ENCODE results near the gene MYLK. TPM values are rescaled to one million over a fixed set of nuclear protein-coding genes. Genes with fewer than 3 reads are reported as not detected.
"Not testable (repeated sequence)": the region's sequence is repeated elsewhere in the genome, so short reads cannot be mapped to it uniquely, and the experiment has no call there.

MYLK gene
- total RNA-seq, 1 donor from 2014 or later = 0.08 TPM

DNA sequence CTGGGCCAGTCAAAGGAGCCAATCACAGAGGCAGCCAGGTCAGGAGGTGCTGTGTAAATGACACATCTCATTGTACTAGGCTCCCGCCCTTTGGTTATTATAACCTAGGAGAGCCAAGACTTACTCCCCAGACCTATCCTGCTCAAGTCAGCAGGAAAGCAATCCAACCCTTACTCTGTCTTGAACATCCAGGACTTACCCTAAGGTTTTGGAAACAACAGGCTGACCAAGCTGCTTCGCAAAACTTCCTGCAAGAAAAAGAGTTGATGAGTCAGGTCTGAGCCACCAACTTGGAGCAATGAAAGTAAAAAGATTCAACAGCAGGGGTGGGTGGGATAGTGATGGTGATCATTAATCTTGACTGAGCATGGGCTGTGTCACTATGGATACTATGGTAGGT lies 144.4 kb downstream of the MYLK start:
- Mint-ChIP-seq H3K4me1 (ENCODE audit: low read depth) (no peaks in the 10 kb centered on the region), H3K9me3 (no peaks in the 10 kb centered on the region), H3K4me3 (no peak overlapping the region), H3K36me3 (ENCODE audit: low read depth) (no peaks in the 10 kb centered on the region), H3K27me3 (ENCODE audit: insufficient read depth) (peaks cover 7% of the 10 kb centered on the region), H3K27ac (no peak overlapping the region)
- DNase-seq (ENCODE audit: low spot score) = no peak
- intact Hi-C loops (cut with micrococcal nuclease) = no loop called here

DNA sequence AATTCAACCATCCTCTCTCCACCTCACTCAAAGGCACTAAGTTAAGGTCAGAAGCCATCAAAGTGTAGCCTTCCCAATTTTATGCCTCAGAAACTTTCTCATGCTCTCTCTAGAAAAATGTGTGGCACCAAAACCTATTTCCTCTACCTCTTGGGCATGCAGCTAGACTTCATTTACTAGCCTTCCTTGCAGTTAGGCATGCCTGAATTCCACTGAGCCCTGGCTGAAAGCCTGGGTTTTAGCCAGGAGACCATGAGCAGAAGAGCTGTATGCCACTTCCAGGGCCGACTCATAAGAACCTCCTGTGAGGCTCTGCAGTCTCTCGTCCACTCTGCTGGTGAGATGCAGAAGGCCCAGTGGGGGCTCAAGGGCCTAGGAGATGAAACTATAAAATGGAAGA lies 145.0 kb downstream of the MYLK start:
- Mint-ChIP-seq H3K27me3 (ENCODE audit: insufficient read depth) (peaks cover 10% of the 10 kb centered on the region), H3K9me3 (no peaks in the 10 kb centered on the region), H3K4me3 (no peak overlapping the region), H3K4me1 (ENCODE audit: low read depth) (no peaks in the 10 kb centered on the region), H3K36me3 (ENCODE audit: low read depth) (no peaks in the 10 kb centered on the region), H3K27ac (no peak overlapping the region)
- DNase-seq (ENCODE audit: low spot score) = no peak
- intact Hi-C loops (cut with micrococcal nuclease) = no loop called here

DNA sequence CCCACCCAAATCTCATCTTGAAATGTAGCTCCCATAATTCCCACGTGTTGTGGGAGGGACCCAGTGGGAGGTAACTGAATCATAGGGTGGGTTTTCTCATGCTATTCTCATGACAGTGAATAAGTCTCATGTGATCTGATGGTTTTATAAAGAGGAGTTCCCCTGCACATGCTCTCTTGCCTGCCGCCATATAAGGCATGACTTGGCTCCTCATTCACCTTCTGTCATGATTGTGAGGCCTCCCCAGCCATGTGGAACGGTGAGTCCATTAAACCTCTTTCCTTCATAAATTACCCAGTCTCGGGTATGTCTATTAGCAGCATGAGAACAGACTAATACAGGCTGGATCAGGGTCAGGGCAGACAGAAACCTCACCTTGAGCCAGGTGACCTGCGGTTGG lies 145.6 kb downstream of the MYLK start:
- H3K36me3 Mint-ChIP-seq (ENCODE audit: low read depth); H3K4me1 Mint-ChIP-seq (ENCODE audit: low read depth): not testable (repeated sequence)

DNA sequence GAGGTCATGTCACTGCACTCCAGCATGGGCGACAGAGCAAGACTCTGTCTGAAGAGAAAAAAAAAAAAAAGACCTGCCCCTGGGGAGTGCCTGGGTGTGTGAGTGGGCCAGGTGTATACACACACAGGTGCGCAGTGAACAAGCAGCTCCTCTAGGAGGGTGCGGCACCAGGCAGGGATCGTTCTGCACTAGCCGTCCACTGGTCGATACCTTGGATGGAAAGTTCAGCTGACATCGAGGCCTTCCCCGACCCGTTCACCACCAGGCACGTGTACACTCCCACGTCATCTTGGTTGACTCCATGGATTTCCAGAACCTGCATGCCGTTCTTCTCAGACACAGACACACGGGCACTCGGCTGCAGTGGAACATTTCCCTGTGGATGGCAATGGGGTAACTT lies 147.0 kb downstream of the MYLK start:
- peaks cover 6% of the 10 kb centered on the region for H3K27me3 Mint-ChIP-seq (ENCODE audit: insufficient read depth)
- no peaks in the 10 kb centered on the region for H3K36me3 Mint-ChIP-seq (ENCODE audit: low read depth)
- intact Hi-C loops (cut with micrococcal nuclease) = no loop called here
- H3K27ac Mint-ChIP-seq = no peak overlapping the region
- DNase-seq (ENCODE audit: low spot score) = no peak
- no peaks in the 10 kb centered on the region for H3K4me1 Mint-ChIP-seq (ENCODE audit: low read depth)
- no peaks in the 10 kb centered on the region for H3K9me3 Mint-ChIP-seq
- no peak overlapping the region for H3K4me3 Mint-ChIP-seq

More for the DNA sequence above, 145.6 kb downstream of the MYLK start:
- DNase-seq (ENCODE audit: low spot score); H3K9me3 Mint-ChIP-seq; H3K27ac Mint-ChIP-seq; intact Hi-C loops (cut with micrococcal nuclease); H3K4me3 Mint-ChIP-seq; H3K27me3 Mint-ChIP-seq (ENCODE audit: insufficient read depth): not testable (repeated sequence)

DNA sequence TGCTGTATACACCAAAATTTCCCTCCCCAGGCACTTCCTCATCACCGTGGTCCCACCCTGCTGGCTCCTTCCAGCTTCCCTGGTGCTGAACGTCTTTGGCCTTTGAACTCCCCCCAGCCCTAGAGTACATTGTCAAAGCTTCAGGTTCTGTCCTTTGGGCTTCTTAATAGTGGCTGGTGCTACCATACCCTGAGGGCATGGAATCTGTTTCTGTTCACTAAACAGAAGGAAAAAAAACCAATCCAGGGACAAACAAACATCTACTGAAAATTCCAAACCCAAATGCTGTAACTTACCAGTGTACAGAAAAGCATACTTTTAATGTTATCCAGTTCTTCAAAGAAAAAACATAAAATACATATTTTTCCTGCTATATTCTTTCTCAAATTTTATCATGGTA lies 148.7 kb downstream of the MYLK start:
- intact Hi-C loops (cut with micrococcal nuclease) = no loop called here
- Mint-ChIP-seq H3K4me3 (no peak overlapping the region), H3K36me3 (ENCODE audit: low read depth) (no peaks in the 10 kb centered on the region), H3K27ac (no peak overlapping the region), H3K4me1 (ENCODE audit: low read depth) (no peaks in the 10 kb centered on the region), H3K9me3 (no peaks in the 10 kb centered on the region), H3K27me3 (ENCODE audit: insufficient read depth) (peaks cover 9% of the 10 kb centered on the region)
- no peak for DNase-seq (ENCODE audit: low spot score)

DNA sequence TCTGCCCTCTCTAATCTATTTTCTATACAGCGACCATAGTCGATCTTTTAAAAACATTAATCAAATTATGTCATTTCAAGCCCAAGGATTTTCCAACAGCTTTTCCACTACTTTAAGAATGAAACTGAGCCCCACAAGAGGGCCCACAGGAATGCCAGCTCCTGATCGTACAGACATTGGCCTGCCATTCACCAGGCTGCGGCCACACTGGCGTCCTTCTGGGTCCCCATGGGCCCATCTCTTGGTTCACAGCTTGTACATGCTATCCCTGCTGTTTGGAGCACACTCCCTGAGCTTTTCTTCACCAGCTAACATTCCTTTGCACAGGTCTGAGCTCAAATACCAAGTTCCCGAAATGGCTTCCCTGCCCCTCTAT lies 149.6 kb downstream of the MYLK start:
- Mint-ChIP-seq H3K27me3 (ENCODE audit: insufficient read depth) (peaks cover 11% of the 10 kb centered on the region), H3K9me3 (no peaks in the 10 kb centered on the region), H3K36me3 (ENCODE audit: low read depth) (no peaks in the 10 kb centered on the region), H3K27ac (no peak overlapping the region), H3K4me1 (ENCODE audit: low read depth) (no peaks in the 10 kb centered on the region), H3K4me3 (no peak overlapping the region)
- intact Hi-C loops (cut with micrococcal nuclease) = no loop called here
- DNase-seq (ENCODE audit: low spot score) = no peak

DNA sequence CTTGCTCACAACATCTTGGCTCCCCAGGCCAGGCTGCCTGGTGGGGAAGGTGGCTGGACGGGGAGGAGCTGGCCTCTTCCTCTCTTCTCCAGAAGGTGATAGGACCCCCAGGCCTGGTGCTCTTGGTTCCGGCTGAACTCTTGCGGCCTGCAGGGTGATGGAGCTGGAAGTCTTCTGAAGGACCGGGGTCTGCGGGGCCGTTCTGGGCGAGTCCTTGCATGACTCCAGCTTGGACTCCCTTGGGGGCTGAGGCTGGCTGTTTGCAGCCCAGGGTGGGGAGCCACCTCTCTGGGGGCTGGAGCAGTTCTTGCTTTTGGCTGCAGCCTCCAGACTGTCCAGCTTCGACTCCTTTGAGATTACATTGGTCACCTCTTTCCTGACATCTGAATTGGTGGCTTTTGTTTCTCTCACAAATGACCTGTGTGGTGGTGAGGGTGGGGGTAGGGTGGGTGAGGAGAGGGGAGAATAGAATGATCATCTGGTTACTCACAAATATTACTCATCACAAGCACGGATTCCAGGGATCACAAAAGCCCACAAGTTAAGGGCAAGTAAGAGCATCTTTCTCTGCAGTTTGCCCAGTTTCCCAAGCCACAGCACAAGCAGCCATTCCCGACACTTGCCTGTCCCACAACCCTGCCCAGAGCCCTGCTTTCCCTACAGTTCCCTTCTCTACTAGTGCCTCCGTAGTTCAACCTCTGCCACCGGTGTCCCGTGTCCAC lies 150.2 kb downstream of the MYLK start:
- DNase-seq (ENCODE audit: low spot score) = no peak
- Mint-ChIP-seq H3K36me3 (ENCODE audit: low read depth) (no peaks in the 10 kb centered on the region), H3K27ac (no peak overlapping the region), H3K9me3 (no peaks in the 10 kb centered on the region), H3K4me3 (no peak overlapping the region), H3K27me3 (ENCODE audit: insufficient read depth) (peaks cover 11% of the 10 kb centered on the region), H3K4me1 (ENCODE audit: low read depth) (no peaks in the 10 kb centered on the region)
- intact Hi-C loops (cut with micrococcal nuclease) = no loop called here

DNA sequence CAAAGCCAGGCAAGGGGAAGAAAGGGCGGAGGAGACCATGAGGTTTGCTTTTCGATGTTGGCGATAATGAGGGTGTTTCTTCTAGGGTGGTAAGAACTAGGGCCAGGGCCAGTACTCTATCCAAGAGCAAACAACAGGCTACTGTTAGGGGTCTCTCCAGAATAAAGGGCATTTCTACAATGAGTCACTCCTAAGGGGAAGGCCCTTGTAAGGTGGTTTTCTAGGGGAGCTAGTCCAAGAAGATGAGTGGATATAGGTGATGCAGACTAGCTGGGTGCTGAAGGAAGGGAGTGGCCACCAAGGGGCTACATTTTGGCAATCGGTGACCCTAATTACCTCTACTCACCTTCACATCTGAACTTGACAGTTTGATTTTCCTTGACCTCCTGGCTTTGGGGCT lies 150.8 kb downstream of the MYLK start:
- H3K27ac Mint-ChIP-seq = no peak overlapping the region
- H3K4me3 Mint-ChIP-seq = no peak overlapping the region
- H3K4me1 Mint-ChIP-seq (ENCODE audit: low read depth) = no peaks in the 10 kb centered on the region
- intact Hi-C loops (cut with micrococcal nuclease) = no loop called here
- H3K36me3 Mint-ChIP-seq (ENCODE audit: low read depth) = no peaks in the 10 kb centered on the region
- DNase-seq (ENCODE audit: low spot score) = no peak
- H3K27me3 Mint-ChIP-seq (ENCODE audit: insufficient read depth) = peaks cover 11% of the 10 kb centered on the region
- no peaks in the 10 kb centered on the region for H3K9me3 Mint-ChIP-seq

DNA sequence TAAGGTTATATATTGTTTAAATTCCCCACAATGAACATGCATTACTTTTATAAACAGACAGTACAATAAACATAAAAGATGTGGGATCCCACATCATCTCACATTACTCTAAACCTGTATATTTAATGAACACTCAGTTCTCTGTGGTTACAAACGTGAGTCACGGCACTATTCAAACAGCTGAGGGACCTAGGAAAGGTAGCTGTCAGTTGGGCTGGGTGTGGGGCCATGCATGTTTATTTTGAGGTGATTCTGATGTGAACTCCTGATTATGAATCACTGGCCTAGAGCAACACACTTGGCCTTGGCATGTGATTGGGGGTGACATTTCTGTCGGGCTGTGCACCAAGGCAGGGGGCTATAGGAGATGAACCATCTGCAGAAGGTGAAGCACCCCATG lies 151.7 kb downstream of the MYLK start:
- intact Hi-C loops (cut with micrococcal nuclease) = no loop called here
- Mint-ChIP-seq H3K9me3 (no peaks in the 10 kb centered on the region), H3K4me3 (no peak overlapping the region), H3K27ac (no peak overlapping the region), H3K4me1 (ENCODE audit: low read depth) (no peaks in the 10 kb centered on the region), H3K27me3 (ENCODE audit: insufficient read depth) (peaks cover 15% of the 10 kb centered on the region), H3K36me3 (ENCODE audit: low read depth) (no peaks in the 10 kb centered on the region)
- no peak for DNase-seq (ENCODE audit: low spot score)

DNA sequence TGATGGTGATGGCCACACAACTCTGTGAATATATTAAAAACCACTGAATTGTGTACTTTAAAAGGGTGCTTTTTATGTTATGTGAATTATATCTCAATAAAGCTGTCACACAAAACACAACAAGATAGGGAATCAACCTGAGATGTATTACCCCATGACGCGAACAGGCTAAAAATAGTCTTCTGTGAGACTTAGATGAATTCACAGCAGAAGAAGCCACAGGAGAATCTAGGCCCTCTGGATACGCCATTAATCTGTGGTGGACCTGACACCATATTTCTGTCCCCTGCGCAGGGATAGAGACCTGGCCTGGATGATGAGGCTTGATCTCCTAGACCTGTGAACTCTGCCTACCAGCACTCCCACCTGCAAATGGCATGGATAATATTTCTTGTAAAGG lies 153.3 kb downstream of the MYLK start:
- Mint-ChIP-seq H3K9me3 (no peaks in the 10 kb centered on the region), H3K4me3 (no peak overlapping the region), H3K36me3 (ENCODE audit: low read depth) (no peaks in the 10 kb centered on the region), H3K4me1 (ENCODE audit: low read depth) (no peaks in the 10 kb centered on the region), H3K27me3 (ENCODE audit: insufficient read depth) (peaks cover 16% of the 10 kb centered on the region), H3K27ac (no peak overlapping the region)
- no peak for DNase-seq (ENCODE audit: low spot score)
- intact Hi-C loops (cut with micrococcal nuclease) = no loop called here

DNA sequence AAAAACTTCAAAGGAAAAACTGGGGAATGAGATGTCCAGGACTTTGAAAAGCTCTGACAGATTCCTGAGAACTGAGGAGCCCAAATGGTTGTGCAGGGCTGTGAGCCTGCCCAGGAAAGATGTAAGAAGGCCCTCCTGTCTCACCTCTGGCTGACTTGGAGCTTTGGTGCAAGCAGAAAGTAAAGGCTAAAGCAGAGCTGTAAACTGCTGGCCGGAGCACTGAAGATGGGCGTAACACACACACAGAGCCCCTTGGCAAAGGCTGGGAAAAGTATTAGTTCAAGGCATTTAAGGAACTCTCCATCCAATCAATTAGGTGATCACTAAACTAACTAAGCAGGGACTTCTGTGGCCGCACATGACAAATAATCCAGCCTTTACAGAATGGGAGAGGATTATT lies 155.1 kb downstream of the MYLK start:
- Mint-ChIP-seq H3K27ac (no peak overlapping the region), H3K4me3 (no peak overlapping the region), H3K4me1 (ENCODE audit: low read depth) (no peaks in the 10 kb centered on the region), H3K9me3 (no peaks in the 10 kb centered on the region), H3K36me3 (ENCODE audit: low read depth) (no peaks in the 10 kb centered on the region), H3K27me3 (ENCODE audit: insufficient read depth) (peaks cover 13% of the 10 kb centered on the region)
- intact Hi-C loops (cut with micrococcal nuclease) = no loop called here
- no peak for DNase-seq (ENCODE audit: low spot score)

DNA sequence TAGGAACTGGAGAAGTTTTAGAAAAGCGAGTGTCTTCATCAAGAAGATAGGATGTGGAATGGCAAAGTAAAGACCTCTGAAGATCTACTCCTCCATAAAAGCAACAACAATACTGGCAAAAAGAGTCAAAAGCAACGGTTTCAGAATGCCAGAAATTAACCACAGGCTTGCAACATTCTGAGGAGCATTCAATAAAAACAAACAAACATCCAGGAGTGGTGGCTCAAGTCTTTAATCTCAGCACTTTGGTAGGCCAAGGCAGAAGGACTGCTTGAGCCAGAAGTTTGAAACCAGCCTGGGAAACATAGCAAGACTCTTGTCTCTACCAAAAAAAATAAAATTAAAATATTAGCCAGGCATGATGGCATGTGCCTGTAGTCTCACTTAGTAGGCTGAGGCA lies 156.1 kb downstream of the MYLK start:
- H3K27ac Mint-ChIP-seq = no peak overlapping the region
- intact Hi-C loops (cut with micrococcal nuclease) = no loop called here
- no peak for DNase-seq (ENCODE audit: low spot score)
- peaks cover 3% of the 10 kb centered on the region for H3K4me1 Mint-ChIP-seq (ENCODE audit: low read depth)
- H3K4me3 Mint-ChIP-seq = no peak overlapping the region
- H3K9me3 Mint-ChIP-seq = no peaks in the 10 kb centered on the region
- peaks cover 13% of the 10 kb centered on the region for H3K27me3 Mint-ChIP-seq (ENCODE audit: insufficient read depth)
- H3K36me3 Mint-ChIP-seq (ENCODE audit: low read depth) = no peaks in the 10 kb centered on the region

DNA sequence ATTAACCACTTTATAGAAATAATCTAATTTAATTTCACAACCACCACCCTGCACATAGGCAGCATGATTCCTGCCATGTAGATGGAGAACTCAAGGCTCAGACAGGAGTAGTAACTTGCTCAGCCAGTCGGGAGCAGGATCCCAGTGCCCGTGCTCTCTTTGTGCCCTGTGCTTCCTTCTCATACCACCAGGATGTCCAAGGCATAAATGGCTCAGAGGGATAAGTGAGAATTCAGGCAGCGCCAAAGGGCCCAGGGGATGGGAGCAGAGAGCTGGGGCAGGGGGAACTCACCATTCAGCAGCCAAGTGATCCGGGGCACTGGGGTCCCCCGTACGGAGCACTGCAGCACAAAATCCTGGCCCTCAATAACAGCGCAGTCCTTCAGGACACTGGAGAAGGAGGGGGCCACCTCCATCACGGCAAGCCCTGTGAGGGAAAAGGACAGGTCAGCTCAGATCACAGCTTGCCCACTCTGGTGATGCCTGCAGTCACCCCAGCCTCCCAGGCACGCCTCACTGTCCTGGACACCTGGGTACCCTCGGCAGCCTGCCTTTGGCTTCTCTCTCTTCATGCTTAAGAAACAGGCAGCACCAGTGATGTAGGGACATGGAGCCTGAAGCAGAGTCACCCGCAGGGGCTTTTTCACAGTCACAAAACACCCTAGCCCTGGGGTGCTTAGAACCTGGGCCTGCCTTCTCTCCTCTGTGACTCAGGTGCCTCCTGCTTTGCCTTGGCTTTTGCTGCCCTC lies 158.3 kb downstream of the MYLK start:
- no peak overlapping the region for H3K4me3 Mint-ChIP-seq

More for the DNA sequence above, 158.3 kb downstream of the MYLK start:
- Mint-ChIP-seq H3K36me3 (ENCODE audit: low read depth) (no peaks in the 10 kb centered on the region), H3K4me1 (ENCODE audit: low read depth) (peaks cover 3% of the 10 kb centered on the region), H3K27ac (no peak overlapping the region), H3K27me3 (ENCODE audit: insufficient read depth) (peaks cover 9% of the 10 kb centered on the region), H3K9me3 (no peaks in the 10 kb centered on the region)
- DNase-seq (ENCODE audit: low spot score) = no peak
- intact Hi-C loops (cut with micrococcal nuclease) = no loop called here

Measured in activated T-helper 1 cell treated with anti-CD3 and anti-CD28 coated beads, Interleukin-12 subunit alpha, Interleukin-12 subunit beta, Interleukin-2, Interleukin-4 antibody, amounts not matched to agents 30 ng/mL and 10 ng/mL and 1 ng/mL, durations not matched to agents 14 hours and 24 hours and 36 hours (primary cell).